Hindlimb muscle (tissue), 1 donor: ENCODE measurements around the gene GPR68. TPM values are rescaled to one million over a fixed set of nuclear protein-coding genes. Genes with fewer than 3 reads are reported as not detected.

Experiments
- DNase-seq: peaks from one replicate; pipeline ENCODE4 v3.0.0-alpha.2; 2013
- polyA plus RNA-seq: library from polyadenylated mRNA; unstranded; fragments of 120-200 nt; gene quantifications from one replicate; pipeline ENCODE4 v1.2.1, GENCODE V29; 2013; ENCODE audit not compliant: insufficient read length

GPR68 gene, protein sequence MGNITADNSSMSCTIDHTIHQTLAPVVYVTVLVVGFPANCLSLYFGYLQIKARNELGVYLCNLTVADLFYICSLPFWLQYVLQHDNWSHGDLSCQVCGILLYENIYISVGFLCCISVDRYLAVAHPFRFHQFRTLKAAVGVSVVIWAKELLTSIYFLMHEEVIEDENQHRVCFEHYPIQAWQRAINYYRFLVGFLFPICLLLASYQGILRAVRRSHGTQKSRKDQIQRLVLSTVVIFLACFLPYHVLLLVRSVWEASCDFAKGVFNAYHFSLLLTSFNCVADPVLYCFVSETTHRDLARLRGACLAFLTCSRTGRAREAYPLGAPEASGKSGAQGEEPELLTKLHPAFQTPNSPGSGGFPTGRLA
- polyA plus RNA-seq, result 0.75 TPM

DNA sequence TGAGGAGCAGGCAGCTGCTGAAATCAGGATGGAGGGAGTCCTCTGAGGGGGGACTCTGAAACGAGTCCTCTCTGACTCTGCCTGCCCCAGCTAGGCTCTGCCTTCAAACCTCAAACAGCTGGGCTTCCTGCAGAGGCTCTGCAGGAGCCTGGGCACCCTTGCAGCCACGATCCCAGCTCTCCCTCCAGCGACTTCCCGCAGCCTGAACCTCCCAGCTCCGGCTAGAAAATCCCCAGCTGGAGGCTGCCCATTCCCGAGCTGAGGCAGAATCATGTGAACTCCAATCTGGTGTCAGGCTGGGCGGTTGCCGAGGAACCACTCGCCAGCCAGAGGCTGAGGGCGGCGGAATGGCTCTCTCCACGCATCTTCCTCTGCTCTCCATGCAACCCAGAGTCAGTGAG, at the start of gene GPR68:
TSS of gene GPR68 (minus strand) at position 204 of the 401 bp plus-strand sequence. CDS start 9,654 bp downstream, outside the sequence.
- DNase-seq, result no peak

DNA sequence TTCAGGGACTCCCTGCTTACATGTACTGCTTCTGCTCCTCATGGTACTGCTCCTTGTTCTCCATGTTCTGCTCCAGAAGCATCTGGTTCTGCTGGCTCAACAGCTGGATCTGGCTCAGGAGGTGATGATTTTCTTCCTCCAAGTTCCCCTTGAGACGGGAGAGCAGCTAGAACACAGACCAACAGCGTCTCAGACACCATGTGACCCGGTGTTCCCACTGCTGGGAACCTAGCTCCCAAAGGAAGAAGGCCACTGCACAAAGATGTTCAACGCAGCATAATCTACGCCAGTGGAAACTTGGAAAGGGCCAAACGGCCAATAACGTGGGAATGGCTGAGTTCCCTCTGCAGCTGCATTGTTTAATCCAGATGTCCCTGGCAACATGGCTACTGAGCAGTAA, 49.6 kb upstream of the GPR68 start:
- DNase-seq, result peak; percentile 26

DNA sequence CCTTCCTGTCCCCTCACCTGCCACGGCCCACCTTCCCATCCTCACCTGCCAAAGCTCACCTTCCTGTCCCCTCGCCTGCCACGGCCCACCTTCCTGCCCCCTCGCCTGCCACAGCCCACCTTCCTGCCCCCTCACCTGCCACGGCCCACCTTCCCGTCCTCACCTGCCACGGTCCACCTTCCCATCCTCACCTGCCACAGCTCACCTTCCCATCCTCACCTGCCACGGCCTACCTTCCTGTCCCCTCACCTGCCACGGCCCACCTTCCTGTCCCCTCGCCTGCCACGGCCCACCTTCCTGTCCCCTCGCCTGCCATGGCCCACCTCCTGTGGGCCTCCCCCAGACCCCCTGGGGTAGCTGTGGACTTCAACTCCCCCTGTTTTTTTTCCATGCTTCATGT, 48.8 kb upstream of the GPR68 start:
- no peak for DNase-seq

DNA sequence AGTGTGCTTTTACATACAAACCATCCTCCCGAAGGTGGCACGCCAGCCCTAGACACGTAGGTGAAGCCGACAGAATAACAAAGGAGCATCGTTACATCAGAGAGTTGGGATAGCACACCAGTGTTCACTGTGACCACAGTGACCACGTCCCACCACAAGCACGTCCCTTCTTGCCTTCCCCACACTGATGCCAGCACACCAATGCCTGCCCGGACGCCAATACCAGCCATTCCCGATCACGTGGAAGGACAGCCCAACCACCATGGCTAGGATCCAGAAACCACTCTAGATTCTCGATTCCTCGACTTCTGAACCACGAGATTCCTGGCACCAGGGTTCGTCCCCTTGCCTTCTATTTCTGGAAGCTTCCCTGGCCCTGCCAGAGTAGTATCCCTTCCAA, 48.0 kb upstream of the GPR68 start:
- DNase-seq, result no peak

DNA sequence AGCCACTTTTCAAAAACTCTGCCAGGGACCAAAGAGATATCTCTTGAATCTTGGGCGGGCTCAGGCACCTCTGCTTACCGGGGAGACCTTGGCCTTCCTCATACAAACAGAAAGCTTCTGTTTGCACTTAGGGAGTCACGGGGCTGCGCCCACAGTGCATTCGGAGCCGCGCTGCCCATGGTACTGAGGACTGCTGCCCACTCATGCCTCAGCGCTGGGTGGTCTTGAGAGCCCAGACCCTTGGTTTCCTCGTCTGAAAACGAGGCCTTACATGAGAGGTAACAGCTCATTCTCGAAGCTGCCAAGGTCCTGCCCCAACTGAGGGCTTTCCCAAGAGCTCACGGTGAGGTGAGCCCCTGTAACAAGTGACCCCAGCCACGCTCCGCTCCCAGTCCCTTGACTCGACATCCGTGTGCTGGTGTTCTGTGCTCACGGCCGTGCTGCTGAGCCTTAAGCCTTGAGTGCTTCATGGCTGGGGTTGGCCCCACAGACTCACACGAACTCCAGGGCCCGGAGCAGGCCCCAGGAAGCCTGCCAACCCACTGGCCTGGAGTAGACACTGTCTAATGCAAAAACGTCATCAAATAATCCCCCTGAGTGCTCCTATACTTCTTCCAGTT, 47.4 kb upstream of the GPR68 start:
- DNase-seq, result no peak

DNA sequence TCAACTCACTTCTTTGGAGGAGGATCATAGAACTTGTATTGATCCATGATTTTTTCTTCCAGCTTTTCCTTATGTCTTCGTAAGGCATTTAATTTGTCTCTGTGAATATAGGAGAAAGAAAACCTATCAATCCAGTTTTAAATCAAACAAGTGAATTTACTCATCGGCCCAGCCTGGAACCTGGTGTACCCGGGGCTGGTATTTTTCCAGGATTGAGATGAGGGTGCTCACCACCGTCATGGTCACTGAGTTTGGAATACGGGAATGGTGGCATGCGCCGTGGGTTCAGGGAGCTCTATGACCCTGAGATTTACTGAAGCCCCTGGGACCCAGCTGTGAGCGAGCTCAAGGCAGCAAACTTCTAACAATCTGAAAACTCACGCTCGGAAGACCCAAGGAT, 46.5 kb upstream of the GPR68 start:
- no peak for DNase-seq

DNA sequence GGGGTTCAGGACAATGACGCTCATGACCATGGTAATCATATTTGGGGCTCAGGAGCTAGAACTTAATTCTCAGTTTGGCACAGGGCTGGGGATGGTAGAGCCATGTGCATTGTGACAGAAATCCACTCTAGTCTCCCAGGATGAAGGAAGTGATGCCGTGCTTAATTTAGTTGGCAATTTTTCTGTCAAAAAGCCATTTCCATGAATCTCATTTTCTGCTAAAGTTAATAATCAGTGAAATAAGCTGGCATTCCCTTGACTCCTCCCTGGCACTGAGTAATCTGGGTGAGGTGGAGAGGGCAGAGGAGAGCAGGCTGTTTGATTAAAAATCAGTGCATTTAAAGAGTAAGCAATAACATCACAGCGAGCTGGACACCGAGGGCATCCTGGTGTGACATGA, 45.0 kb upstream of the GPR68 start:
- no peak for DNase-seq

DNA sequence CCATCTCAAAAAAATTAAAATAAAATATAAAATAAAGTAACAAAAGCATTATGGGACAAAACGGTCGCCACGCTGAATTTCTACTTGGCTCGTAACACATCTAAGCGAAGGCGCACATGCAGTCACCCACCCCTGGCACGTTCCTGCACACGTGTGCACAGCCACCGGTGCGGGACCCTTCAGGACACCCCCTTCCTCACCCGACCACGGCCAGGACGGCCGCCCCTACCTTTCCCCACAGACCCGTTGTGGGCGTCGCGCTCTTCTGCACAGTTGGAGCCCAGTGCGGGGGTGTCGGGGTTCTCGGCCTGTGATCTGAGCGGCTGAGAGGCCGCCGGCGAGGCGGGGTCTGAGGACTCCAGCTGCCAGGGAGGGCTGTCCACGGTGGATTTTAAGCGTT, 44.4 kb upstream of the GPR68 start:
- no peak for DNase-seq

DNA sequence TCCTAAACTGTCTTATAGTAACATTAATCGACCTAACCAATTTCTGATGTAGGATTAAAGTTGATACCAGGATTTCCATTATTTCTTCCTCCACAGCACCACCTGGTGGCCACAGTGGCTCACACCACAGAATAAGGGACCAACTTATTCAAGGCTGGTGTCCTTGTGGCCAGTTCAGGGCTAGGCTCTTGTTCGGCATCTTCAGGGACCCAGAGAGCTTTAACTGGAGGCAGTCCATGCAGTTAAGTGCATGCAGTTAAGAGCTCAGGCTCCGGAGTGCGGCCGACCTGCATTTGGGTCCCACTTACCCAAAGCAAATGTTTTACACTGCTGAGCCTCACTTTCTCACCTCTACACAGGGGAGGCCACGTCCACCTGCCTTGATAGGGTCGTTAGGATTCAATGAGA, 42.0 kb upstream of the GPR68 start:
- peak; percentile 70 for DNase-seq

DNA sequence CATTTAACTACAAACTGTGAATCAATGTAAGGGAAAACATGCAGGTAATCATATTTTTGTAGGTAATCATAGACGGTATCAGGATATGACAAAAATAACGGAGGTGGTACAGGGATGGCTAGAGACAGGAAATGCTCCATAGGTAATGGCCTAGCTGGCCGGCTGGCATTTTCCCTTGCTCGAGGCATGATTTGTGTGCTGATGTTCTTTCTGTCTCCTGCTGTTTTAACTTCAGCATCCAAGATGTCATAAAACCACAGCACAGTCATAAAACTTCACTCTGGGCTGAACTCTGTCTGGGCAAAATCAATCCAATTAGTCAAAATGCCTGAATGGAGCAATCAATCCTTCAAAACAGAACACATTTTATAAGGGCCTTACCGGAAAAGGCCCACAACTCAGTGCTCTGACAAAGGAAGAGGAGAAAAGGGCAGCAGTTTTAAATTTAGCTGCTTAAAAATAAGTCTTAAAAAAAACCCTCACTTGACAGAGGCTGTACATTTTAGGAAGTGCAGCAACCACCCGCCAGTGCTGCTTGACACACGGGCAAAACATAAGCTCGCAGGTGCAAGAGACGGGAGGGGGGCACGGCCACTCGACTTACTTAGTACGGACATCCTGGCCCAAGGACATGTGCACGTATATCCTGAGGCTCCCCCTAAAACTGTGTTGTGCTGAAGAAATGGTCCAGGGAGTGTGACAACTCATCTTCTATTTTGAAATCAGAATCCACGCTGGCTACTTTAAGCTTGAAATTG, 40.5 kb upstream of the GPR68 start:
- no peak for DNase-seq

DNA sequence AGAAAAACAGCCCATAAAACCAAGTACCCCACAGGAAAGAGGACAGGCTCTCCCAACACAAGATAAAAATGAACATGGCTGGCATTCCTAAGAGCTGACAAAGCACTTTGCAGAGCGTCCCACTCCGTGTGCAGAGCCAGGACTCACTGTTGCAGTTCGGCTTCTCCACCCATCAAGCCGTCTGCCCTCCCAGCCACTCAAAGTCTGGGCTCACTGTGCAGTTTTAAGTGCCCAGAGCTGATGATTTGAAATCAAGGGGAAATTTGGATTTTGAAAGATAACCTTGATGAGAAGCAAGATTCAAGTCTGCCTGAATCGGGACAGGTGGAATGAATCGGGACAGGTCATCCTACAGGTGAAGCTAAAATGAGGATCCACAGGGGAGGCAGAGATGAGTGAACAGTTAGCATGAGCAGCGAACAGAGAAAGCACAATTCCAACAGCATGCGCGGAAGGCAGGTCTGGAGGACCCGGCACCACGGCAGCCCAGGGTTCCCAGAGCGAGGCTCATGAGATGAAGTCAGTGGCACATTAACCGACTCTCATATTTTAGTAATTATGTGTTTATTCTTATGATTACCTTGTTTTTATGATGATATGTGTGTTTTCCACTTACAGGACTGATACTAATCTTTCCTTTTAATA, 39.8 kb upstream of the GPR68 start:
- no peak for DNase-seq

DNA sequence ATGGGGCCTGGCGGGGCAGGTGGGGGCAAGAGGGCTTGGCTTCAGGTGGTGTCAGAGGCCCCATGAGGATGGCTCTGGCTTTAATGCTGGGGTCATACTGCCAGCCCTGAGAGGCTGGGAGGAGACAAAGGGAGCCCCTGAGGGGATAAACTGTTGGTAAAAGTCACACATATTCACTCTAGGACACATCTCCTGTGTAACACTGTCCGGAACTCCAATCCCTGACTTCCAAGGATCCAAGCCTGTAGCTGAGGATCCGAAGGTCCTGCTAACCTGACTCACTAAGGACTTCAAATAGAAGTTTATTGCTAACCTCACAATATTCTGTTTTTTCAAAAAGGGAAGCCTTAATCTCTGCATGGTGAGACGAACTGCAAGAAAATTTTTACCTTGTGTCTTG, 39.2 kb upstream of the GPR68 start:
- no peak for DNase-seq

DNA sequence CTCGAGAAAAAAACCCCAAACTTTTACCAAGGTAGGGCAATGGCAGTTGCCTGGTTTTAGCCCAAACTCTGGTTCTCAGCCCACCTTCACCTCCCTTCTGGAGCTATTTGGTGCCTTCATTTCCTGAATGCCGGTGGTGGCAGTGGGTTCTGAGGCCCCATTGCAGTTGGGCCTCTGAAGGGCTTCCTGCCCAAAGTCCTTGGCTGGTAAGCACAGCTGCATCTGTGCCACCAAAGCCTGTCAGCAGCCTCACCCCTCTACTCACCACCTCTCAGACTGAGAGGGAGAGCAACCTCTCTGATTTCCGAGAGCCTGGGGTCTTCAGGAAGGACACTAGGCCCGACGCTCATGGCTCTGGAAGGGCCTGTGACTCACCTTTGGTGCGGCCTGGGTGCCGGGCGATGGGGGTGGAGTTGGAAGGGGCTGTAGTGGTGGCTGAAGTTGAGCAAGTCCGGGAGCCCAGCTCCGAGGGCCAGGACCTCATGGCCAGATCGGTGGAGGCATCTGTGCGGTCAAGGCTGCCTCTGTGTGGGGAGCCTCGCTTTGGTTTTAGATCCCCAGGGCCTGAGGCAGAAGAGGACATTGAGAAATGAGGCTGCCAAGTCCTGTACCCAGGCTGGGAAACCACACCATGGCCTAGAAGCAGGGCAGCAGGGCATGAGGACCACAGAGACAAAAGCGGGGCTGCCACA, 38.6 kb upstream of the GPR68 start:
- no peak for DNase-seq

DNA sequence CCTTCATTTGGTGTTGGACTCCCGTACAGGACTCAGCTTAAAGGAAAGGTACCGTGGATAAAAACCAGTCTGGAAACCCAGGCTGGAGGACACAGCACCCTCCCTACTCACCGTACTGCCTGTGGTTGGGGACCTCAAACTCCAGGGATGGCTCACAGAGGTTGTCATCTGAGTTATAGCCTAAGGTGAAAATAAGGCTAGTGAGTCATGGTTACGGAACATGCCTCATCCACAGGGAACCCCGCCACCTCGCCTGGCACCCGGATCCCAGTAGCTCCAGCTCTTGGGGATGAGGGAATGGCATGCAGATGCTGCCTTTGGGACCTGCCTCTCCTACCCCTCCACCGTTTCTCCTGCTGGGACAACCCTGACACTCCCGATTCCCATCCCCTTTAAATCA, 36.8 kb upstream of the GPR68 start:
- no peak for DNase-seq

DNA sequence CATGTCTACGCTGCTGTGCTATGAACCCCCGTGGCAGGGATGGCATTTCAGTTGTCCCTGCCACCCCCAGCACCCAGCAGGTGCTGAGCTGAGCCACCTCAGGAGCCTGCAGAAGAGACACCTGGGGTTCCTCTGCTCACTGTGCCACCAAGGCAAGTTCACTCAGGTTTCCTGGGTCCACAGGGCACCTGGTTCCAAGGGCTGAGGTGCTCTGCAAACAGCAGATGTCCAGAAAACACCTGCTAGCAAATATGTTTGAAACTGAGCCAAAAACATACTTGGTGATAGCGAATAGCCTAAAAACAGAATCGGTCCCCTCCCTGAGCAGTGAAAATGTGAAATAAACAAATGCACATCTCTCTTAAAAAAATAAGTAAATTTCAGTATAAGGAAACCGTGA, 35.6 kb upstream of the GPR68 start:
- DNase-seq, result no peak

DNA sequence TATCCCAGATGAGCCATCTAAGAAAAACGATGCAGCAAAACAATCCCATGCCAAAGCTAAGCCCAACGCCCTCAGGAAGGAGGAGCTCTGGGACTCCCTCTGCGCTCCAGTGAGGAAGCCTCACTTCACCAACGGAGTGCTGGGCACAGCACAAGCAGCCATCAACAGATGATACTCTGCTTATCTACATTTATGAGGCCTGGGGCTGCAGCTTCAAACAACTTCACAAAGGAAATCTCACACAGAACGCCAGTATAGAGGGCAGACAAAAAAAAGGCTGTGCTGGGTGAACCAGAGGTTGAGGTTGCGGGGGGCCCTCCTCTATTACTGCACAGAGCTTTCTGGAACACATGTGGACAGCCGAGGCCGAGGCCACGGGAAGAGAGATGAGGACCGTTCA, 34.9 kb upstream of the GPR68 start:
- DNase-seq, result no peak

DNA sequence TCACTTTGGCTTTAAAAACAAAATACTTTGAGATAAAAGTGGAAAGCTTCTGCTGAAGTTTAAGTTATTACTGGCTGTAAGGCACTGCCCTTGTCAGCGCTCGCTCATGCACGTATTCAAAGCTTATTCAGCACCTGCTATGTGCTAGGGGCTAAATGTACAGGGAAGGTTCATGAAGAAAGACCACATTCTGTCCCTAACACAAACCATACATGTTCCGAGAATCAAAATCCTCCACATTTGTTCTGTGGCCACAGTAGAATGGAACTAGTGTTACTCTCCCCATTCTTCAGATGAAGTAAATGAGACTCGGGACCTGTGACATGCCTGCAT, 33.8 kb upstream of the GPR68 start:
- no peak for DNase-seq

DNA sequence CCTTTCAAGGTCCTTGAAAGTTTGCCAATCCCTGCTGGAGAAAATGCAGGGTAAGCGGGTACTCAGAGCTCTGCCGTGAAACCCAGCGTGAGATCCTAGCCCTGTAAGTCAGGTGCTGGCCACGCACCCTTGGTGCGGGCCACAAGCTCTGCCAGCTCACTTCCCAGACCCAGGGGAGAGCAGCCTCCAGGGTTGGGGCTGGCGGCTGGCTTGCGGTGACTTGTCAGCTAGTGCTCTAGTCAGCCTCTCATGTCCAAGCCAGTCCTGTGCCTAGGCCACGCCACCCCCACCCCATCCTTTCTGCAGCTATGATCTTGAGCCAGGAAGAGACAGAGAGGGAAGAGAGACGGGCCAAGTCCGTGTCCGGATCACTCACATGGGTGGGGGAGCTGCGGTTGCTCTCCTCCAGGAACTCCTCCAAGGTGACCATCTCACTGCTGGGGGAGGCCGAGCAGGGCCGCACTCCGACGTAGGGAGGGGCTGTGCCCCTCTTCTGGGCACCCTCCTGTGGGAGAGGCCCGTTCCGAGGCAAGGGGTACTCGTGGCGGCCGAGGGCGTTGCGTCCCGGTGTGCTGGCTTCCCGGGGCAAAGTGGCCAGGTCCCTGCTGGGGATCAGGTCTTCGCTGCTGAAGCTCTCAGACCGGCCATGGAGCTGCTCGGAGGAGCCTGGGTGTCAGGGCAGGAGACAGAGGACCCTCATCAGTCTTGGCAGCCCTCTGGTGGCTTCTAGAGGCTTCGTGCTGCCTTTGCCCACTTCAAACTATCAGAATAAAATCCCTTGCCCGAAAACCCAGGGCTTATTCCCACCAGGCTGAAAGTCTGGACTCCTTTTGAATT, 33.3 kb upstream of the GPR68 start:
- no peak for DNase-seq

DNA sequence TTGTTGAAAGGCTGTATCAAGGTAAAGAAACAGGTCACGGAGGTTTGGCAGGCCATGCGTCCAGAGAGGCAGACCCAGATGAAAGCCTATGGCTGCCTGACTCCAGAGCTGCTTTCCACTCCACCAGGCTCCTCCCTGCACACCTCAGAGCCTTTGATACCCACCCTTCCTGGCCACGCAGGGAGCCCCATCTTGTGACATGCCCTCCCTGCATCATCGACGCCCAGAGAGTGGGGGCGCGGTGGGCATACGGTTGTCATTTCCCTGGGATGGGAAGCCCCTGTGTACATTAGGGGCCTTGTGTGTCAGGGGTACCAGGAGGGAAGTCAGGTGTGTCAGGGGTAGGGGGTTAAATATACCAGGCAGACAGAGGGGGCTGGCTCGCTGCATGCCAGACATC, 30.3 kb upstream of the GPR68 start:
- DNase-seq, result no peak

DNA sequence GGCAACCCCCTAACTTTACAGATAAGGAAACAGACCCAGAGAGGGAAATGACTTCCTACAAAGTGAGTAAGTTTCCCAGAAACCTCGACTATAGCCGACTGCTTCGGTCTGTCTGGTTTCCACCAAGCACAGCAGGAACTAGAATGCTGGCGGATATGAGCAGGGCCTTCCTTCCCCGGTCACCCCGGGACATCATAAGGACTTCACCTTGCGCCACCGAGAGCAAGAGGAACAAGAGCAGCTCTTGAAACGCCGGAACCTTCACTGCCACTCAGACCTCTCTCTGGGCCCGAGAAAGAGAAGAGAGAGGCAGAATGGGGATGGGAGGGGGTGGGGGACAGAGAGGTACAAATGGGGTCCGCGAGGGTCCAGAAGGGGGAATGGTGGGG, 29.4 kb upstream of the GPR68 start:
- DNase-seq, result no peak

DNA sequence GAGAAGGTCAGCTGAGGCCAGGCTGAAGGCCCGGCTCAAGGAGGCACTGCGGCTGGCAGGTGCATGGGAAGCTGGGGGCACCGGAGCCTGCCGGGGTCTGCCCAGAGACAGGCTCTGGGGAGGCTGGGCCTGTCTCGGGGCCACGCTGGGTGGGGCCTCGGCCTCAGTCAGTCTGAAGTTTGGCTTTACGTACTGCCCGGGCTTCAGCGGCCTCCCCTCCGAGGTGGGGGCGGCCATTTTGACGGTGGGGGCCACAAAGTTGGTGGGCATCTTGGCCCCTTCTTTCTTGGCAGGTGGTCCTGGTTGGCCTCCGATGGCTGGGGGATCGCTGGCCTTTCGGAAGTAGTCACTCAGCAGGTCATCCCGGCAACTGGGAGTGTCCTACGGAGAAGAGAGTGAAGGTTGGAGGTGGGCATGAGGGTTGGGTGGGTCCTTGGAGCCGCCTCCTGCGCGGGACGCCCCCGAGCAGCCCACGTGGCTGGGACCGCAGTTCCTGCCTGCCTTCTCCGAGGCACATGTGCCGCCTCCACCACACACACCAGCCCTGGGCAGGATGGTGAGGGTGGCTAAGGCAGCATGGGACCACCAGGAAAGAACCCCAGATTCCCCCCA, 28.9 kb upstream of the GPR68 start:
- DNase-seq, result no peak
